Medulla oblongata (tissue), 1 donor: ENCODE results near the gene PACS2.

ENCODE experiments used
- DNase-seq: peaks from one replicate; pipeline ENCODE4 v3.0.0-alpha.2; 2015; ENCODE audit errors: extremely low spot score

The PACS2 gene

GRCh38 chr14:105440992-105441391 lies 126.4 kb downstream of the PACS2 start:
- DNase-seq = no peak

- DNase-seq = no peak
Observed at GRCh38 chr14:105442125-105442524, 127.6 kb downstream of the PACS2 start.

GRCh38 chr14:105442834-105443233 lies 128.3 kb downstream of the PACS2 start:
- no peak for DNase-seq

GRCh38 chr14:105444859-105445258 lies 130.3 kb downstream of the PACS2 start:
- DNase-seq = no peak

GRCh38 chr14:105445290-105445689 lies 130.7 kb downstream of the PACS2 start:
- DNase-seq = no peak

GRCh38 chr14:105445901-105446845 lies 131.6 kb downstream of the PACS2 start:
- DNase-seq = no peak

GRCh38 chr14:105446971-105447370 lies 132.4 kb downstream of the PACS2 start:
- no peak for DNase-seq
